NB4 (cell line): ENCODE data around the gene FAM240A.

Experiments used
- TF ChIP-seq, protein P1 (sequence below): IDR thresholded peaks from one replicate; pipeline ENCODE4 v1.5.1; 2012; ENCODE audit warnings: low read depth, low read length
- TF ChIP-seq, protein P2 (sequence below): IDR thresholded peaks from 2 replicates; pipeline ENCODE4 v1.6.1; 2011; ENCODE audit warnings: low read depth, low read length

DNA sequence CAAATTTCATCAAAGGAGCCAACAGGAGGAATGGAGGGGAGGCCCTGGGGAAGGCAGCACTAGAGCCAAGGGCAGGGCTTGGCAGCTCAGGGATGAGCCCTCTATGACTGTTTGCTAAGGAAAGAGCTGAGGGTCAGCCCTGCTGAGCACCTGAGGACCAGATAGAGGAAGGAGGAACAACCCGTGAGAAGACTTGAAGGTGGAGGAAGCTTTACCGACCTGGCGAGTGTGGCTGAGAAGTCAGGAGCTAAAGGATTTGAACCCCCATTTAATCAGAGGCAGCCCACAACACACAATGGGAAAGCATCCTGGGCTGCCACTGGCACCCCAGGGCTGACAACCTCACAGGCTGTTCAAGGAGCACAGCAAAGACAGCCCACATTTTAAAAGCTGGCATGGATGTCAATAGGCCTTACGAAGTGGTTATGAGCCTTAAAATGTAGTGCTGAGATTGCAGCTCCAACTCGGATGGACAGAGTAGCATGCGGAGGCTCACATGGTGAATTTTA is 25.5 kb upstream of the FAM240A start:
- TF ChIP-seq, protein P1, sequence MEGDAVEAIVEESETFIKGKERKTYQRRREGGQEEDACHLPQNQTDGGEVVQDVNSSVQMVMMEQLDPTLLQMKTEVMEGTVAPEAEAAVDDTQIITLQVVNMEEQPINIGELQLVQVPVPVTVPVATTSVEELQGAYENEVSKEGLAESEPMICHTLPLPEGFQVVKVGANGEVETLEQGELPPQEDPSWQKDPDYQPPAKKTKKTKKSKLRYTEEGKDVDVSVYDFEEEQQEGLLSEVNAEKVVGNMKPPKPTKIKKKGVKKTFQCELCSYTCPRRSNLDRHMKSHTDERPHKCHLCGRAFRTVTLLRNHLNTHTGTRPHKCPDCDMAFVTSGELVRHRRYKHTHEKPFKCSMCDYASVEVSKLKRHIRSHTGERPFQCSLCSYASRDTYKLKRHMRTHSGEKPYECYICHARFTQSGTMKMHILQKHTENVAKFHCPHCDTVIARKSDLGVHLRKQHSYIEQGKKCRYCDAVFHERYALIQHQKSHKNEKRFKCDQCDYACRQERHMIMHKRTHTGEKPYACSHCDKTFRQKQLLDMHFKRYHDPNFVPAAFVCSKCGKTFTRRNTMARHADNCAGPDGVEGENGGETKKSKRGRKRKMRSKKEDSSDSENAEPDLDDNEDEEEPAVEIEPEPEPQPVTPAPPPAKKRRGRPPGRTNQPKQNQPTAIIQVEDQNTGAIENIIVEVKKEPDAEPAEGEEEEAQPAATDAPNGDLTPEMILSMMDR, result no peak
- TF ChIP-seq, protein P2, sequence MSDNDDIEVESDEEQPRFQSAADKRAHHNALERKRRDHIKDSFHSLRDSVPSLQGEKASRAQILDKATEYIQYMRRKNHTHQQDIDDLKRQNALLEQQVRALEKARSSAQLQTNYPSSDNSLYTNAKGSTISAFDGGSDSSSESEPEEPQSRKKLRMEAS, result no peak
